Measurements from ENCODE around the gene KEL.

Gene KEL

DNA sequence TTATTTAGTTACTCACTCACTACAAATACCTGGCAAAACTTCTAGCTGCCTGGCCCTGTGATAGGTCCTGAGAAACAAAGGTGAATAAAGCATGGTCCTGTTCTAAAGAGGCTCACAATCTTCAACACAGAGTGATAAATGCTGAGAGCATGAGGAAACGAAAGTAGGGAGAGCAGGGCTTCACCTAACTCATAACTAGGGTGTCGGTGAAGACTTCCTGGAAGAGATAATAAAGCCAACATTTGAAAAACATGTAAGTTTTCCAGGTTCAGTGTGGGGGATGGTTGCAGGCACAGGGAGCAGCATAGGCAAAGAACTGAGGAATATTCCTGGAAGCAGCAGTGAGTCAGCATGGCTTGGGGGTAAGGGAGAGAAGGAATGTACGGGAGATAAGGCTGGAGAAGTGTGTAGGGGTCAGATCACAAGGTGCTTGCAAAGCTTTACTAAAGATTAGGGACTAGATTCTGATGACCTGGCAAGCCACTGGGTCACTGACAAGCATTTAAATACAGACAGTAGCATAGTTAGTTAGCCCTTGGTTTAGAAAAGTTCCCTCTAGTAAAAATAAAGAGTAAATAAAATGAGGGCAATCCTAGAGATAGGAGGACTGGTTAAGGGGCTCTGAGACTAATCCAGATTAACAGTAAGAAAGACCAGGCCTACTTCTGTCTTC lies 5.1 kb downstream of the KEL start:
- ChIA-PET CTCF (no interaction called here), POLR2A (ENCODE audit: low non-redundant PET) (no interaction called here)
- TF ChIP-seq, protein P1, sequence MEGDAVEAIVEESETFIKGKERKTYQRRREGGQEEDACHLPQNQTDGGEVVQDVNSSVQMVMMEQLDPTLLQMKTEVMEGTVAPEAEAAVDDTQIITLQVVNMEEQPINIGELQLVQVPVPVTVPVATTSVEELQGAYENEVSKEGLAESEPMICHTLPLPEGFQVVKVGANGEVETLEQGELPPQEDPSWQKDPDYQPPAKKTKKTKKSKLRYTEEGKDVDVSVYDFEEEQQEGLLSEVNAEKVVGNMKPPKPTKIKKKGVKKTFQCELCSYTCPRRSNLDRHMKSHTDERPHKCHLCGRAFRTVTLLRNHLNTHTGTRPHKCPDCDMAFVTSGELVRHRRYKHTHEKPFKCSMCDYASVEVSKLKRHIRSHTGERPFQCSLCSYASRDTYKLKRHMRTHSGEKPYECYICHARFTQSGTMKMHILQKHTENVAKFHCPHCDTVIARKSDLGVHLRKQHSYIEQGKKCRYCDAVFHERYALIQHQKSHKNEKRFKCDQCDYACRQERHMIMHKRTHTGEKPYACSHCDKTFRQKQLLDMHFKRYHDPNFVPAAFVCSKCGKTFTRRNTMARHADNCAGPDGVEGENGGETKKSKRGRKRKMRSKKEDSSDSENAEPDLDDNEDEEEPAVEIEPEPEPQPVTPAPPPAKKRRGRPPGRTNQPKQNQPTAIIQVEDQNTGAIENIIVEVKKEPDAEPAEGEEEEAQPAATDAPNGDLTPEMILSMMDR (conservative IDR thresholded peaks at IDR 0.05; ENCODE audit: low read depth) = no peak
- DNase-seq (ENCODE audit: low spot score) = peak; percentile 57
- no peak overlapping the region for H3K27ac ChIP-seq

DNA sequence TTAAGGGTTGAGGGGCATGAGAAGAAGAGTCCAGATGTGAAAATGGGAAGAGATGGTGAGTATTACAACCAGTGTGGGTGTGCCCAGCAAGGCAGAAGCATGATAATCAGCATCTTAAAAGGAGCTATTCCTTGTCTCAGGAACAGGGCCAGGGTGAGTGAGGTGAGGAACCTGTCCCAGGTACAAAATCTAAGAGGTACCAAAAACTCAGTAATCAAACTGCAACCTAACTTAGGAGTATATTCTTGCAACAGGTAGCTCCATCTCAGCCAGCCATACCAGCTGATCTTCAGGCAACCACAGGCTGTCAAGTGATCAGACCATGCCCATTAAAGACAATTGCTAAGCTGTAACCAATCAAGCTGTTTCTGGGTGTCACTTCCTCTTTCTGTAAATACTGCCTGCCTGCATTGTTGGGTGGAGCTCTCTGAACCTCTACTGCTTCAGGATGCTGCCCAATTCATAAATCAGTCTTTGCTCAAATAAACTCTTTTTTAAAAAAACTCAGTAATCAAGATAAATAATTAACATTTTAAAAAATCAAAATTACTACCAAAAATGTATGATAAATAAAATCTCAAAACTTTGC lies 7.4 kb downstream of the KEL start:
- POLR2A ChIA-PET (ENCODE audit: low non-redundant PET) = interaction anchor here (0.8 kb wide), 1 partner anchor 36 kb away, joined by 3 read pairs; no protein-coding TSS in a partner anchor
- TF ChIP-seq, protein P1 (conservative IDR thresholded peaks at IDR 0.05; ENCODE audit: low read depth) = no peak
- no peak overlapping the region for H3K27ac ChIP-seq
- CTCF ChIA-PET = no interaction called here
- DNase-seq (ENCODE audit: low spot score) = no peak

DNA sequence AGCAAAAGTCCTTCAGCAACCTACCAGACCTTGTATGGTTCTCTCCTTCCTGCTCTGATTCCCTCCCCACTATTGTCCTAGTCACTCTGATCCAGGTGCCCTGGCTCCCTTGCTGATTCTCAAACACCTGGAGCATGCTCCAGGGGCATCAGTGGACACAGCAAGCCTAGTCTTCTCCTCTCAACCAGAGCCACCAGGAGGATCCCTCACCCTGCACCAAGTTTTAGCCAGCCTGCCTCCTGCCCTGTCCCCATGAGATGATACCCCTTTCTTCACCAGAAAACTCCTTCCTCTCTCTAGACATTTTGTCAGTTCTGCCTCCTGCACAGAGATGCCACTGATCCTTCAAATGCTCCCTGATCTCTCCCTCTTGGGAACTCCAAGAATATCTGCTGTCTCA lies 11.9 kb downstream of the KEL start:
- TF ChIP-seq, protein P1 (conservative IDR thresholded peaks at IDR 0.05; ENCODE audit: low read depth) = no peak
- DNase-seq (ENCODE audit: low spot score) = no peak
- POLR2A ChIA-PET (ENCODE audit: low non-redundant PET) = no interaction called here
- H3K27ac ChIP-seq = no peak overlapping the region
- CTCF ChIA-PET = interaction anchor here (0.5 kb wide), 1 partner anchor 1120 kb away, joined by 3 read pairs; no protein-coding TSS in a partner anchor

DNA sequence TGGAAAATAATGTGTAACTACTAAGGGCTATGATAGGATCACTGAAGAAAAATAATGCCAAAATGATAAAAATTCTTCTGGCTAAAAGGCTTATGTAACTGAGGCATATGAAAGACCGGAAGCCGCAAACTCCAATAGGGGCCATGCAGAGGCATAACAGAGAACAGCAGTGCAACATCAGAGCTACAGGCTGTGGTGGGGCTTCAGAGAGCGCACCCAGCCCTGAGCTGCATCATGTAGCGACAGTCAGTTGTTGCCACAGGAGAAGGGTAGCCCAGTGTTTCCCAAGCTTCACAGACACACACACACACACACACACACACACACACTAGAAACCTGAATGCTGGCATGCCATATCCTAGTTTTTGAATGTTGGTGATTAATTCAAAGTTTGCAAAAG lies 13.6 kb downstream of the KEL start:
- TF ChIP-seq, protein P1 (conservative IDR thresholded peaks at IDR 0.05; ENCODE audit: low read depth) = no peak
- H3K27ac ChIP-seq = no peak overlapping the region
- POLR2A ChIA-PET (ENCODE audit: low non-redundant PET) = no interaction called here
- DNase-seq (ENCODE audit: low spot score) = no peak
- CTCF ChIA-PET = no interaction called here

DNA sequence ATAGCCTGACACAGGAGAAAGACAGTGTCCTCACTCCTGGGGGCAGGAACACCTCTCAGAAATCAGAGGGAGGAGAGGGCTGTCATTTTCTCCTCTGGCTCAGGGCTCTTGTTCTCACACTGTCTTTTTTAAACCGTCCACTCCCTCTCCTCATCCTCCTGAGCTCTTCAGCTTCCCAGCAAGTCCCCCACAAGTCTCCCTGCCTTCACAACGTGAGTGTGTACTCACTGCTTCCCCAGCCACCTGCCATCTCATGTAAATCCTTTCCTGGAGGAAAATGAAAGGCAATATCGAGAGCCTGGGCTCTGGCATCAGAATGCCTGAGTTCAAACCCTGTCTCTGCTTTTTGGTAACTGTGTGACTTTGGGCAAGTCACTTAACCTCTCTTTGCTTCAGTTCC lies 17.2 kb downstream of the KEL start:
- H3K27ac ChIP-seq = no peak overlapping the region
- ChIA-PET POLR2A (ENCODE audit: low non-redundant PET) (no interaction called here), CTCF (no interaction called here)
- TF ChIP-seq, protein P1 (conservative IDR thresholded peaks at IDR 0.05; ENCODE audit: low read depth) = no peak
- no peak for DNase-seq (ENCODE audit: low spot score)

DNA sequence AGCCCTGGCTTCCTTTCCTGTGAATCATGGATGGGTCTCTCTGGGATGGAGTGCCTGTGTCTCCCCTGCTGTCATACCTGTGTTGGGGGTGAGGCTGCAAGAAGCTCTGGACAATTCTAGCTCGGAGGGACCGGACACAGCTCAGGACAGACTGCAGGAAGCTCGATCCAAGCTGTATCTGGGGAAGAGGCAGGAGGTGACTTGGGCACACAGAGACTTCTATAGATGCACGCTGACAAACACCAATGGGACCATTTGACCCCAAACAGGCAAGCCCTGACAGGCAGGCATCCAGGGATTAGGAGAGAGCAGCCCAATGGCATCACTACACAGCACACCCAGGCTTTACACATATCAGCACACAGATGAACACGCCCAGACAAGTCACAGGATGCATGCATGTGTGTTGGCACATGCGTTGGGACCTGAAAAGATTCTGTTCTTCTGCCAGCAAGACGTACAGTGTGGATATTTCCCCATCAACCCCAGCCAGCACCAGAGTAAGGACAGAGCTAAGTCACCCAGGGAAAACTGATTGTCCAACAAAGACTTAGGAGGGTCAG lies 18.4 kb downstream of the KEL start:
- ChIA-PET CTCF (interaction anchor here (0.6 kb wide), 1 partner anchor 58 kb away, joined by 4 read pairs; no protein-coding TSS in a partner anchor), POLR2A (ENCODE audit: low non-redundant PET) (no interaction called here)
- DNase-seq (ENCODE audit: low spot score) = peak; percentile 7
- no peak overlapping the region for H3K27ac ChIP-seq
- TF ChIP-seq, protein P1 (conservative IDR thresholded peaks at IDR 0.05; ENCODE audit: low read depth) = no peak

Data from RWPE1 (cell line).